ENCODE results near the gene NCAPD3.

DNA sequence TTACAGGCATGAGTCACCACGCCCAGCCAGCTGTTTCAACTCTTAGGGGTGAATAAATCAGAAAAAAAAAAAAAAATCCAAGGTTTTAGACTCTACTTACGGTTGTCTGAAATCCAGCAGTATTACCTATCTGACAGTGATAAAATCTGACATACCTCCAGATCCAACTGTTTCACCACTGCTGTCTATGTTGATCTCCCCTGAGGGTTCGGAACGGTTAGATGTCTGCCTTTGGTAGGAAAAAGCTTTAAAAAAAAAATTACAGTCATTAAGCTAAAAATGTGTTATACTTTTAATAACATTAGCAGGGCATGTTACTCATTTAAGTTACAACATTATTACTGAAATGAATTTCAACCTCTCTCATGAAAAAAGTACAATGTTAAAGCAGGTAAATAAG lies 21.1 kb downstream of the NCAPD3 start:
- TF ChIP-seq MAX (IDR thresholded peaks at IDR 0.05) (no peak), NFIC (IDR thresholded peaks at IDR 0.05) (no peak), RAD21 (IDR thresholded peaks at IDR 0.05; ENCODE audit: low read depth) (no peak), TEAD4 (IDR thresholded peaks at IDR 0.05) (no peak), USF1 (IDR thresholded peaks at IDR 0.05) (no peak), FOXM1 (IDR thresholded peaks at IDR 0.05; ENCODE audit: borderline replicate concordance, low read depth) (no peak), EP300 (IDR thresholded peaks at IDR 0.05; ENCODE audit: borderline replicate concordance) (no peak), CEBPB (IDR thresholded peaks at IDR 0.05) (no peak)
- TF ChIP-seq, protein P1, sequence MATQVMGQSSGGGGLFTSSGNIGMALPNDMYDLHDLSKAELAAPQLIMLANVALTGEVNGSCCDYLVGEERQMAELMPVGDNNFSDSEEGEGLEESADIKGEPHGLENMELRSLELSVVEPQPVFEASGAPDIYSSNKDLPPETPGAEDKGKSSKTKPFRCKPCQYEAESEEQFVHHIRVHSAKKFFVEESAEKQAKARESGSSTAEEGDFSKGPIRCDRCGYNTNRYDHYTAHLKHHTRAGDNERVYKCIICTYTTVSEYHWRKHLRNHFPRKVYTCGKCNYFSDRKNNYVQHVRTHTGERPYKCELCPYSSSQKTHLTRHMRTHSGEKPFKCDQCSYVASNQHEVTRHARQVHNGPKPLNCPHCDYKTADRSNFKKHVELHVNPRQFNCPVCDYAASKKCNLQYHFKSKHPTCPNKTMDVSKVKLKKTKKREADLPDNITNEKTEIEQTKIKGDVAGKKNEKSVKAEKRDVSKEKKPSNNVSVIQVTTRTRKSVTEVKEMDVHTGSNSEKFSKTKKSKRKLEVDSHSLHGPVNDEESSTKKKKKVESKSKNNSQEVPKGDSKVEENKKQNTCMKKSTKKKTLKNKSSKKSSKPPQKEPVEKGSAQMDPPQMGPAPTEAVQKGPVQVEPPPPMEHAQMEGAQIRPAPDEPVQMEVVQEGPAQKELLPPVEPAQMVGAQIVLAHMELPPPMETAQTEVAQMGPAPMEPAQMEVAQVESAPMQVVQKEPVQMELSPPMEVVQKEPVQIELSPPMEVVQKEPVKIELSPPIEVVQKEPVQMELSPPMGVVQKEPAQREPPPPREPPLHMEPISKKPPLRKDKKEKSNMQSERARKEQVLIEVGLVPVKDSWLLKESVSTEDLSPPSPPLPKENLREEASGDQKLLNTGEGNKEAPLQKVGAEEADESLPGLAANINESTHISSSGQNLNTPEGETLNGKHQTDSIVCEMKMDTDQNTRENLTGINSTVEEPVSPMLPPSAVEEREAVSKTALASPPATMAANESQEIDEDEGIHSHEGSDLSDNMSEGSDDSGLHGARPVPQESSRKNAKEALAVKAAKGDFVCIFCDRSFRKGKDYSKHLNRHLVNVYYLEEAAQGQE (IDR thresholded peaks at IDR 0.05; ENCODE audit: low read depth), result no peak

All from Ishikawa (cell line).